Natural killer cell (primary cell): ENCODE results near the gene EIF3M. TPM values are rescaled to one million over a fixed set of nuclear protein-coding genes. Genes with fewer than 3 reads are reported as not detected.

Source experiments
- ATAC-seq, 3 donors: fragments of 150-1000 bp in 2 of 3; fragments of 200-7000 bp in 1 of 3; cut with Tn5 transposase; 1 replicate in 1 of 3; 2 replicates in 2 of 3; pipeline ENCODE4 v1.10.0; 2021; ENCODE audit warnings: mild to moderate bottlenecking in 2 of 3, moderate library complexity in 2 of 3
- DNase-seq, 2 donors: peaks; one replicate each; pipeline versions ENCODE4 v3.0.0 to v3.0.0-alpha.2; 2013 to 2021; ENCODE audit warnings: mixed read lengths in 1 of 2
- H3K27ac ChIP-seq: one replicate; pipeline ENCODE4 v1.5.1; 2013; ENCODE audit warnings: mild to moderate bottlenecking, low read length
- H3K27me3 ChIP-seq: one replicate; pipeline ENCODE4 v1.6.1; 2013; ENCODE audit warnings: low read length; ENCODE audit not compliant: control insufficient read depth, insufficient read depth
- H3K36me3 ChIP-seq: one replicate; pipeline ENCODE4 v1.6.1; 2013; ENCODE audit warnings: low read length; ENCODE audit not compliant: control insufficient read depth, insufficient read depth
- H3K4me1 ChIP-seq: one replicate; pipeline ENCODE4 v1.6.1; 2013; ENCODE audit warnings: low read length; ENCODE audit not compliant: control insufficient read depth, insufficient read depth
- H3K4me3 ChIP-seq: one replicate; pipeline ENCODE4 v1.5.1; 2013; ENCODE audit warnings: low read length
- H3K9me3 ChIP-seq: one replicate; pipeline ENCODE4 v1.6.1; 2013; ENCODE audit warnings: low read length; ENCODE audit not compliant: control insufficient read depth, insufficient read depth
- H3K27ac Mint-ChIP-seq, 2 donors: one replicate each; pipeline ENCODE4 v1.8.0; 2022; ENCODE audit warnings: mild to moderate bottlenecking in 2 of 2, mixed read lengths in 2 of 2, moderate library complexity in 1 of 2
- H3K27me3 Mint-ChIP-seq, 2 donors: one replicate each; pipeline ENCODE4 v1.8.0; 2022; ENCODE audit warnings: low read depth in 2 of 2, mixed read lengths in 2 of 2
- H3K36me3 Mint-ChIP-seq: one replicate; pipeline ENCODE4 v1.8.0; 2022; ENCODE audit warnings: mixed read lengths
- H3K4me1 Mint-ChIP-seq, 2 donors: one replicate each; pipeline ENCODE4 v1.8.0; 2022; ENCODE audit warnings: mixed read lengths in 2 of 2
- H3K4me3 Mint-ChIP-seq: one replicate; pipeline ENCODE4 v1.8.0; 2022; ENCODE audit warnings: mild to moderate bottlenecking, moderate library complexity, mixed read lengths
- H3K9me3 Mint-ChIP-seq, 2 donors: one replicate each; pipeline ENCODE4 v1.8.0; 2022; ENCODE audit warnings: mixed read lengths in 2 of 2
- CTCF ChIP-seq: fragments of 200-600 bp; IDR thresholded peaks from one replicate; pipeline ENCODE4 v1.8.0; 2022; ENCODE audit warnings: antibody characterized with exemption
- WGBS: methylation state at CpG from one replicate; pipeline ENCODE4 v1.1.7; 2013; ENCODE audit warnings: missing lambda C conversion rate; ENCODE audit not compliant: insufficient coverage; 5-methylcytosine and 5-hydroxymethylcytosine counted together
- intact Hi-C: fragments of 100-400 bp; cut with micrococcal nuclease; formaldehyde crosslinking; loops from one replicate; pipeline ENCODE4 v1.14.2; 2022
- total RNA-seq, 4 donors: library from RNA; stranded (reverse); fragments of 120-200 nt in 1 of 4; gene quantifications; one replicate each; pipeline versions ENCODE4 v1.2.3 to v1.2.4, GENCODE V29; 2013 to 2022

The EIF3M gene
- total RNA-seq, 3 donors from 2014 or later (not counting 1 experiment from before 2014, with no cell fraction given) = 146 to 165 (median 155) TPM

GRCh38 chr11:32550207-32550606 lies 33.4 kb upstream of the EIF3M start:
- no peak for TF ChIP-seq CTCF
- DNase-seq = no peak
- no peaks in the 10 kb centered on the region for H3K9me3 Mint-ChIP-seq
- intact Hi-C loops = no loop called here
- WGBS = 74% methylated on average over 3 of the region's 4 CpGs
- ATAC-seq = no peak
- Histone ChIP-seq H3K4me1 (no peaks in the 10 kb centered on the region), H3K9me3 (no peaks in the 10 kb centered on the region), H3K36me3 (no peaks in the 10 kb centered on the region), H3K27me3 (no peaks in the 10 kb centered on the region), H3K4me3 (no peak overlapping the region), H3K27ac (no peak overlapping the region)
- H3K36me3 Mint-ChIP-seq = no peaks in the 10 kb centered on the region
- no peak overlapping the region for H3K27ac Mint-ChIP-seq
- H3K27me3 Mint-ChIP-seq = peaks cover 3 to 7% of the 10 kb centered on the region in 2 donors
- H3K4me3 Mint-ChIP-seq = no peak overlapping the region
- no peaks in the 10 kb centered on the region for H3K4me1 Mint-ChIP-seq

- WGBS = 65% methylated on average over 3 of the region's 4 CpGs
- TF ChIP-seq CTCF = no peak
- H3K4me1 Mint-ChIP-seq = no peaks in the 10 kb centered on the region
- Histone ChIP-seq H3K9me3 (no peaks in the 10 kb centered on the region), H3K27ac (no peak overlapping the region), H3K4me3 (no peak overlapping the region), H3K4me1 (no peaks in the 10 kb centered on the region), H3K27me3 (no peaks in the 10 kb centered on the region), H3K36me3 (no peaks in the 10 kb centered on the region)
- H3K36me3 Mint-ChIP-seq = no peaks in the 10 kb centered on the region
- H3K4me3 Mint-ChIP-seq = no peak overlapping the region
- H3K9me3 Mint-ChIP-seq = no peaks in the 10 kb centered on the region
- DNase-seq (no peak), ATAC-seq (no peak)
- H3K27ac Mint-ChIP-seq = no peak overlapping the region
- peaks cover 6 to 11% of the 10 kb centered on the region in 2 donors for H3K27me3 Mint-ChIP-seq
- intact Hi-C loops = no loop called here
Observed at GRCh38 chr11:32555091-32555490, 28.5 kb upstream of the EIF3M start.

GRCh38 chr11:32555895-32556294 lies 27.7 kb upstream of the EIF3M start:
- H3K27me3 ChIP-seq = no peaks in the 10 kb centered on the region
- WGBS = 90% methylated on average over 7 of the region's 7 CpGs
- Mint-ChIP-seq H3K27me3 (peaks cover 3 to 11% of the 10 kb centered on the region in 2 donors), H3K27ac (no peak overlapping the region), H3K4me3 (no peak overlapping the region), H3K9me3 (no peaks in the 10 kb centered on the region), H3K4me1 (no peaks in the 10 kb centered on the region), H3K36me3 (no peaks in the 10 kb centered on the region)
- H3K4me1 ChIP-seq = no peaks in the 10 kb centered on the region
- H3K9me3 ChIP-seq = no peaks in the 10 kb centered on the region
- H3K4me3 ChIP-seq = no peak overlapping the region
- no peaks in the 10 kb centered on the region for H3K36me3 ChIP-seq
- TF ChIP-seq CTCF = no peak
- no peak overlapping the region for H3K27ac ChIP-seq
- ATAC-seq (no peak), DNase-seq (no peak)
- intact Hi-C loops = no loop called here

GRCh38 chr11:32561835-32562234 lies 21.8 kb upstream of the EIF3M start:
- Mint-ChIP-seq H3K27ac (no peak overlapping the region), H3K27me3 (no peaks in the 10 kb centered on the region), H3K4me3 (no peak overlapping the region), H3K4me1 (no peaks in the 10 kb centered on the region), H3K36me3 (no peaks in the 10 kb centered on the region), H3K9me3 (no peaks in the 10 kb centered on the region)
- no peaks in the 10 kb centered on the region for H3K4me1 ChIP-seq
- TF ChIP-seq CTCF = no peak
- H3K27me3 ChIP-seq = no peaks in the 10 kb centered on the region
- DNase-seq = no peak
- no peak overlapping the region for H3K27ac ChIP-seq
- no peaks in the 10 kb centered on the region for H3K36me3 ChIP-seq
- intact Hi-C loops = no loop called here
- no peaks in the 10 kb centered on the region for H3K9me3 ChIP-seq
- WGBS = 93% methylated on average over 11 of the region's 11 CpGs
- no peak overlapping the region for H3K4me3 ChIP-seq
- no peak for ATAC-seq
